ENCODE data around the gene SLC26A8.

- TF ChIP-seq, protein P1, sequence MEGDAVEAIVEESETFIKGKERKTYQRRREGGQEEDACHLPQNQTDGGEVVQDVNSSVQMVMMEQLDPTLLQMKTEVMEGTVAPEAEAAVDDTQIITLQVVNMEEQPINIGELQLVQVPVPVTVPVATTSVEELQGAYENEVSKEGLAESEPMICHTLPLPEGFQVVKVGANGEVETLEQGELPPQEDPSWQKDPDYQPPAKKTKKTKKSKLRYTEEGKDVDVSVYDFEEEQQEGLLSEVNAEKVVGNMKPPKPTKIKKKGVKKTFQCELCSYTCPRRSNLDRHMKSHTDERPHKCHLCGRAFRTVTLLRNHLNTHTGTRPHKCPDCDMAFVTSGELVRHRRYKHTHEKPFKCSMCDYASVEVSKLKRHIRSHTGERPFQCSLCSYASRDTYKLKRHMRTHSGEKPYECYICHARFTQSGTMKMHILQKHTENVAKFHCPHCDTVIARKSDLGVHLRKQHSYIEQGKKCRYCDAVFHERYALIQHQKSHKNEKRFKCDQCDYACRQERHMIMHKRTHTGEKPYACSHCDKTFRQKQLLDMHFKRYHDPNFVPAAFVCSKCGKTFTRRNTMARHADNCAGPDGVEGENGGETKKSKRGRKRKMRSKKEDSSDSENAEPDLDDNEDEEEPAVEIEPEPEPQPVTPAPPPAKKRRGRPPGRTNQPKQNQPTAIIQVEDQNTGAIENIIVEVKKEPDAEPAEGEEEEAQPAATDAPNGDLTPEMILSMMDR (conservative IDR thresholded peaks at IDR 0.05 in 1 of 2, IDR thresholded peaks at IDR 0.05 in 1 of 2; ENCODE audit: extremely low read depth in 1 of 2, insufficient read depth in 1 of 2, low read depth in 1 of 2, low read length in 2 of 2) = no peak
- TF ChIP-seq EZH2 (IDR thresholded peaks at IDR 0.05; ENCODE audit: borderline replicate concordance, low read length) = no peak
These were observed 104.4 kb downstream of the SLC26A8 start for GRCh38 chr6:35919827-35920751.
